SK-N-SH (cell line): Measurements from ENCODE around the gene TAS1R1. TPM values are rescaled to one million over a fixed set of nuclear protein-coding genes. Genes with fewer than 3 reads are reported as not detected.

ENCODE experiments used
- CTCF ChIA-PET: fragments of 300-600, 350-600 bp; formaldehyde crosslinking; extraction: SDS; loops from one replicate; lab custom pipeline; 2021; lab: Yijun Ruan, JAX
- POLR2A ChIA-PET: fragments of 350-600 bp; sonication (Branson Sonifier 250); formaldehyde crosslinking; extraction: SDS; loops from one replicate; lab custom pipeline; 2020; ENCODE audit warnings: antibody characterized with exemption, inconsistent platforms; lab: Yijun Ruan, JAX
- DNase-seq: peaks from one replicate; pipeline ENCODE4 v3.0.0; 2012
- H2AFZ ChIP-seq: fragments of 200-600 bp; sonication (generic); 2 replicates; pipeline ENCODE4 v1.8.1; 2016; ENCODE audit warnings: antibody characterized with exemption, mild to moderate bottlenecking, low read depth
- H3F3A ChIP-seq: fragments of 200-600 bp; sonication (generic); replicated peaks from 2 replicates; pipeline ENCODE3; 2016; ENCODE audit warnings: antibody characterized with exemption, mild to moderate bottlenecking; ENCODE audit not compliant: insufficient read depth
- H3K27ac ChIP-seq, 2 experiments: fragments of 200-500 bp in 1 of 2; fragments of 200-600 bp in 1 of 2; sonication (Bioruptor generic) in 1 of 2; sonication (generic), shearing (Covaris generic) in 1 of 2; 2 replicates each; pipeline versions ENCODE4 v1.5.1 to v1.6.1; 2014 to 2016; ENCODE audit warnings: low read depth in 2 of 2, inconsistent platforms in 1 of 2, low read length in 1 of 2, mild to moderate bottlenecking in 1 of 2, mixed read lengths in 1 of 2
- H3K27me3 ChIP-seq: fragments of 200-600 bp; sonication (generic), shearing (Covaris generic); 2 replicates; pipeline ENCODE4 v1.6.1; 2016; ENCODE audit warnings: mixed run types; ENCODE audit not compliant: insufficient read depth
- H3K36me3 ChIP-seq, 2 experiments: fragments of 200-500 bp in 1 of 2; fragments of 200-600 bp in 1 of 2; sonication (Bioruptor generic) in 1 of 2; sonication (generic) in 1 of 2; replicated peaks in 1 of 2; 2 replicates each; pipeline versions ENCODE3 to v1.5.1; 2014 to 2016; ENCODE audit warnings: low read length in 1 of 2, mild to moderate bottlenecking in 1 of 2; ENCODE audit not compliant: insufficient read depth in 2 of 2, control insufficient read depth in 1 of 2
- H3K4me1 ChIP-seq, 2 experiments: fragments of 200-500 bp in 1 of 2; fragments of 200-600 bp in 1 of 2; sonication (Bioruptor generic) in 1 of 2; sonication (generic), shearing (Covaris generic) in 1 of 2; 2 replicates each; pipeline versions ENCODE4 v1.5.1 to v1.6.1; 2014 to 2016; ENCODE audit warnings: low read depth in 1 of 2, low read length in 1 of 2, mixed run types in 1 of 2; ENCODE audit not compliant: insufficient read depth in 2 of 2, control insufficient read depth in 1 of 2
- H3K4me2 ChIP-seq: fragments of 200-600 bp; sonication (generic), shearing (Covaris generic); 2 replicates; pipeline ENCODE4 v1.6.1; 2017; ENCODE audit warnings: mixed run types
- H3K4me3 ChIP-seq, 2 experiments: fragments of 200-500 bp in 1 of 2; fragments of 200-600 bp in 1 of 2; sonication (Bioruptor generic) in 1 of 2; sonication (generic), shearing (Covaris generic) in 1 of 2; 2 replicates each; pipeline versions ENCODE4 v1.5.1 to v1.8.1; 2014 to 2016; ENCODE audit warnings: low read depth in 2 of 2, inconsistent platforms in 1 of 2, low read length in 1 of 2, mild to moderate bottlenecking in 1 of 2, mixed read lengths in 1 of 2, moderate library complexity in 1 of 2
- H3K79me2 ChIP-seq: fragments of 200-600 bp; sonication (generic); 2 replicates; pipeline ENCODE4 v1.8.1; 2017; ENCODE audit warnings: mild to moderate bottlenecking; ENCODE audit not compliant: insufficient read depth
- H3K9ac ChIP-seq: fragments of 200-600 bp; sonication (generic); 2 replicates; pipeline ENCODE4 v1.6.1; 2017; ENCODE audit warnings: mixed run types
- H3K9me2 ChIP-seq: fragments of 200-600 bp; sonication (generic); 2 replicates; pipeline ENCODE4 v1.6.1; 2017; ENCODE audit warnings: mixed run types
- H3K9me3 ChIP-seq: fragments of 200-600 bp; sonication (generic); 2 replicates; pipeline ENCODE4 v1.6.1; 2017; ENCODE audit warnings: mixed run types, mild to moderate bottlenecking, moderate library complexity
- H4K20me1 ChIP-seq: fragments of 200-600 bp; sonication (generic); 2 replicates; pipeline ENCODE4 v1.6.1; 2017; ENCODE audit warnings: mild to moderate bottlenecking, mixed run types; ENCODE audit not compliant: insufficient read depth
- EP300 ChIP-seq, 2 experiments: IDR thresholded peaks; 2 replicates each; pipeline versions ENCODE4 v1.4.0 to v1.6.1; 2012; ENCODE audit warnings: borderline replicate concordance in 1 of 2, low read depth in 1 of 2, low read length in 1 of 2
- EZH2phosphoT487 ChIP-seq: fragments of 200-600 bp; sonication (generic); IDR thresholded peaks from 2 replicates; pipeline ENCODE4 v1.6.1; 2017; ENCODE audit warnings: low read depth, mixed run types, mild to moderate bottlenecking, antibody characterized with exemption, moderate library complexity, borderline replicate concordance
- FOSL2 ChIP-seq: IDR thresholded peaks from 2 replicates; pipeline ENCODE4 v1.4.0; 2012; ENCODE audit warnings: low read depth, mild to moderate bottlenecking, moderate library complexity, borderline replicate concordance
- FOXM1 ChIP-seq: IDR thresholded peaks from 2 replicates; pipeline ENCODE4 v1.4.0; 2012; ENCODE audit warnings: low read depth, mild to moderate bottlenecking
- NFIC ChIP-seq: IDR thresholded peaks from 2 replicates; pipeline ENCODE4 v1.4.0; 2012; ENCODE audit warnings: borderline replicate concordance
- RAD21 ChIP-seq: IDR thresholded peaks from 2 replicates; pipeline ENCODE4 v1.6.1; 2012; ENCODE audit warnings: mild to moderate bottlenecking, low read length
- SIN3A ChIP-seq: IDR thresholded peaks from 2 replicates; pipeline ENCODE4 v1.6.1; 2012; ENCODE audit warnings: low read depth, mild to moderate bottlenecking, low read length, moderate library complexity, borderline replicate concordance
- TAF1 ChIP-seq: IDR thresholded peaks from 2 replicates; pipeline ENCODE4 v1.6.1; 2012; ENCODE audit warnings: low read depth, mild to moderate bottlenecking, low read length, moderate library complexity, borderline replicate concordance
- TCF12 ChIP-seq: IDR thresholded peaks from 2 replicates; pipeline ENCODE4 v1.4.0; 2012
- TEAD4 ChIP-seq: IDR thresholded peaks from 2 replicates; pipeline ENCODE4 v1.4.0; 2012; ENCODE audit warnings: mild to moderate bottlenecking, borderline replicate concordance; ENCODE audit not compliant: insufficient read depth
- WGBS: methylation state at CpG from one replicate; pipeline ENCODE4 v1.1.6; 2017; ENCODE audit warnings: low lambda C conversion rate; 5-methylcytosine and 5-hydroxymethylcytosine counted together
- polyA plus RNA-seq, 3 experiments: library from polyadenylated mRNA; depleted of rRNA; stranded (reverse); fragments of >200 nt; gene quantifications; 2 replicates each; pipeline ENCODE4 v1.2.3, GENCODE V29; 2012
- TF ChIP-seq, protein P1 (sequence below): IDR thresholded peaks from 2 replicates; pipeline ENCODE4 v1.4.0; 2012; ENCODE audit warnings: low read depth
- TF ChIP-seq, protein P2 (sequence below): IDR thresholded peaks from 2 replicates; pipeline ENCODE4 v1.4.0; 2012; ENCODE audit warnings: low read depth, borderline replicate concordance
- TF ChIP-seq, protein P3 (sequence below): fragments of 150-350 bp; IDR thresholded peaks from 2 replicates; pipeline ENCODE4 v1.6.1; 2017; ENCODE audit warnings: antibody characterized with exemption, low read length, low read depth, borderline replicate concordance

The TAS1R1 gene
- polyA plus RNA-seq, 1 of the 3 experiments (the other 2 are of a cell fraction) = not detected

DNA sequence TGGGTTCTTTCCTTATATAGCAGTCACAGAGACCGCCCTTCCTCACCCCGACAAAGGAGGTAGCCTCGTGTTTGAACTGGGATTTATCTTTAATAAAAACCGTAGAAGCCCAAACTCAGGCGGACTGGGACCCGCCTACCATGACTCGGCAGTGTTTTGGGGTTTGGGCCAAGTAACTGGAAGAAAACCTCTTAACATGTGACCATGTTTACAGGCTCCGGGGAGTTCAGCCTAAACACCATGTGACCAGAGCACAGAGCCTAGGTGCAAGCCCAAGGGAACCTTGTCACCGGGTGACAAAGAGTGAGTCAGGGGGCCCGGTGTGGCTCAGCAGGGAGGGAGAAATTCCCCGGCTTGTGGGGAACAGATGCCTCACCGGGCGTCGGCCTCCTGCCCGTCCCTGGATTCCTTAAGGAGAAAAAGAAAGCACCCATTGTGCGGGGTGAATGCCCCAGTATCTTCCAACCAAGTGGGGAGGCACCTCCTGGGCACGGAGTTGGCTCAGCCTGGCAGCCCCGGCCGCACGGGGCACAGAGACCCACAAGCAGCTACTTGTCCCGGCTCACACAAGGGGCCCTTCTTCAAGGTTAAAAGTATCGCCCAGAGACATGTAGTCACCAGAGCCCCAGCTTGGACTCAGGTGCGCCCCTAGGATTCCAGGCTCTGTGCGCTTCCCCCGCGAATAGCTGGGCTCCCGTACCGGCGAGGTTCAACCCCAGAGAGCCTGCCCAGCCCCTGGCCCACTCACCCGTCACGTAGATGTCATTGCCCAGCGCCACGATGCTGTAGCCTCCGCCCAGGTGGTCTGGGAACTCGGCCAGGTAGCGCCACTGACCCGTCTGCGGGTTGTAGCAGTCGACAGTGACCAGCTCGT is 46.2 kb downstream of the TAS1R1 start:
- peak overlapping the region; percentile 13 to 70; a peak in 3 of 4 replicates for H3K27ac ChIP-seq
- H3K4me2 ChIP-seq = peak overlapping the region; percentile 97
- peaks cover 54% of the 10 kb centered on the region for H3K79me2 ChIP-seq
- ChIA-PET CTCF (interaction anchor here (0.6 to 4.0 kb wide), 11 partner anchors 16 to 355 kb away, joined by 3 to 19 read pairs (median 3); partner anchors contain the start of genes NOL9 and TAS1R1), POLR2A (interaction anchor here (1.2 to 1.5 kb wide), 2 partner anchors 22 to 47 kb away, joined by 4 to 6 read pairs; partner anchors contain the start of genes NOL9, TAS1R1 and ZBTB48)
- H3K4me1 ChIP-seq = peaks cover 10 to 26% of the 10 kb centered on the region in 2 experiments; a peak in 2 of 4 replicates
- WGBS = 9% methylated on average over 14 of the region's 40 CpGs
- H2AFZ ChIP-seq = peak overlapping the region; percentile 29
- H3K36me3 ChIP-seq = peaks cover 1 to 19% of the 10 kb centered on the region in 2 experiments
- TF ChIP-seq TEAD4 = 0 out of 2 replicates have a peak, but pooled peaks have one; percentile 25
- no peak for TF ChIP-seq FOXM1
- TF ChIP-seq TCF12 = peak; percentile 31; the same call in 1 of the 2 replicates
- TF ChIP-seq, protein P1, sequence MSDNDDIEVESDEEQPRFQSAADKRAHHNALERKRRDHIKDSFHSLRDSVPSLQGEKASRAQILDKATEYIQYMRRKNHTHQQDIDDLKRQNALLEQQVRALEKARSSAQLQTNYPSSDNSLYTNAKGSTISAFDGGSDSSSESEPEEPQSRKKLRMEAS = peak; percentile 90
- TF ChIP-seq RAD21 = no peak
- peak in 1 of 2 experiments; percentile 12; a peak in 1 of 4 replicates for TF ChIP-seq EP300 (IDR thresholded peaks at IDR 0.05; ENCODE audit: borderline replicate concordance in 1 of 2, low read depth in 1 of 2, low read length in 1 of 2)
- TF ChIP-seq TAF1 = peak; percentile 15; the same call in 1 of the 2 replicates
- TF ChIP-seq, protein P2, sequence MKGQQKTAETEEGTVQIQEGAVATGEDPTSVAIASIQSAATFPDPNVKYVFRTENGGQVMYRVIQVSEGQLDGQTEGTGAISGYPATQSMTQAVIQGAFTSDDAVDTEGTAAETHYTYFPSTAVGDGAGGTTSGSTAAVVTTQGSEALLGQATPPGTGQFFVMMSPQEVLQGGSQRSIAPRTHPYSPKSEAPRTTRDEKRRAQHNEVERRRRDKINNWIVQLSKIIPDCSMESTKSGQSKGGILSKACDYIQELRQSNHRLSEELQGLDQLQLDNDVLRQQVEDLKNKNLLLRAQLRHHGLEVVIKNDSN = peak; percentile 82
- TF ChIP-seq SIN3A = peak; percentile 82; the same call in 1 of the 2 replicates
- 0 out of 2 replicates have a peak, but pooled peaks have one; percentile 28 for TF ChIP-seq NFIC
- TF ChIP-seq FOSL2 = peak; percentile 64; the same call in 1 of the 2 replicates
- TF ChIP-seq, protein P3, sequence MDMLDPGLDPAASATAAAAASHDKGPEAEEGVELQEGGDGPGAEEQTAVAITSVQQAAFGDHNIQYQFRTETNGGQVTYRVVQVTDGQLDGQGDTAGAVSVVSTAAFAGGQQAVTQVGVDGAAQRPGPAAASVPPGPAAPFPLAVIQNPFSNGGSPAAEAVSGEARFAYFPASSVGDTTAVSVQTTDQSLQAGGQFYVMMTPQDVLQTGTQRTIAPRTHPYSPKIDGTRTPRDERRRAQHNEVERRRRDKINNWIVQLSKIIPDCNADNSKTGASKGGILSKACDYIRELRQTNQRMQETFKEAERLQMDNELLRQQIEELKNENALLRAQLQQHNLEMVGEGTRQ = peak; percentile 36; the same call in 1 of the 2 replicates
- TF ChIP-seq EZH2phosphoT487 = no peak
- H3K27me3 ChIP-seq = no peaks in the 10 kb centered on the region
- H4K20me1 ChIP-seq = peaks cover 21% of the 10 kb centered on the region; the same call in 1 of the 2 replicates
- H3K9me3 ChIP-seq = no peaks in the 10 kb centered on the region
- DNase-seq = peak; percentile 63
- H3K4me3 ChIP-seq = peak overlapping the region; percentile 73 to 76
- peaks cover 14% of the 10 kb centered on the region for H3F3A ChIP-seq
- no peaks in the 10 kb centered on the region for H3K9me2 ChIP-seq
- peak overlapping the region; percentile 80 for H3K9ac ChIP-seq
